Gastrocnemius medialis (tissue), 4 donors: Measurements from ENCODE around the gene MAPK13. TPM values are rescaled to one million over a fixed set of nuclear protein-coding genes. Genes with fewer than 3 reads are reported as not detected.
A peak's percentile ranks its signal among the peaks of the same experiment; 100 is the strongest.

ENCODE experiments used
- ATAC-seq, 2 donors: fragments of 150-250 bp; one replicate each; pipeline ENCODE4 v1.9.1; 2016
- DNase-seq, 2 donors: peaks; one replicate each; pipeline ENCODE4 v3.0.0-alpha.2; 2019
- H3K27ac ChIP-seq, 4 donors: fragments of 200-600 bp; sonication (generic); 1 replicate in 1 of 4; 2 replicates in 3 of 4; pipeline ENCODE4 v1.5.1; 2016 to 2018; ENCODE audit warnings: mild to moderate bottlenecking in 2 of 4, moderate library complexity in 1 of 4
- H3K27me3 ChIP-seq, 3 donors: fragments of 200-600 bp; sonication (generic) in 2 of 3; 1 replicate in 1 of 3; 2 replicates in 2 of 3; pipeline versions ENCODE4 v1.5.1 to v1.6.0; 2016 to 2019; ENCODE audit warnings: mild to moderate bottlenecking in 1 of 3, moderate library complexity in 1 of 3
- H3K36me3 ChIP-seq, 2 donors: fragments of 200-600 bp; sonication (generic) in 1 of 2; one replicate each; pipeline ENCODE4 v1.5.1; 2017 to 2018
- H3K4me1 ChIP-seq, 2 donors: fragments of 200-600 bp; sonication (generic) in 1 of 2; one replicate each; pipeline ENCODE4 v1.5.1; 2016 to 2017; ENCODE audit warnings: mild to moderate bottlenecking in 2 of 2
- H3K4me3 ChIP-seq, 4 donors: fragments of 200-600 bp; sonication (generic) in 3 of 4; 1 replicate in 1 of 4; 2 replicates in 3 of 4; pipeline ENCODE4 v1.5.1; 2016 to 2019; ENCODE audit warnings: mild to moderate bottlenecking in 2 of 4
- H3K9me3 ChIP-seq, 3 donors: fragments of 200-600 bp; sonication (generic) in 2 of 3; 1 replicate in 1 of 3; 2 replicates in 2 of 3; pipeline ENCODE4 v1.5.1; 2016 to 2019
- CTCF ChIP-seq, 5 experiments: fragments of 450-650 bp in 3 of 5; fragments of 200-600 bp in 2 of 5; sonication (generic) in 2 of 5; IDR thresholded peaks in 4 of 5; conservative IDR thresholded peaks in 1 of 5; 1 replicate in 4 of 5; 2 replicates in 1 of 5; pipeline ENCODE4 v1.5.1; 2016 to 2019; ENCODE audit warnings: antibody characterized with exemption in 5 of 5, mild to moderate bottlenecking in 3 of 5, moderate library complexity in 3 of 5
- POLR2A ChIP-seq, 2 donors: fragments of 450-650 bp; IDR thresholded peaks; one replicate each; pipeline ENCODE4 v1.6.1; 2017; ENCODE audit warnings: antibody characterized with exemption in 2 of 2, mild to moderate bottlenecking in 2 of 2, moderate library complexity in 2 of 2
- in situ Hi-C, 4 donors: fragments of 200-750 bp; cut with MboI; loops; one replicate each; pipeline versions ENCODE4 v1.15.0 to v1.8.0; 2017; ENCODE audit warnings: low sequenced_read_pairs in 4 of 4
- intact Hi-C: fragments of 100-400 bp; cut with DNase I; formaldehyde crosslinking; loops from one replicate; pipeline ENCODE4 v1.15.1; 2023; ENCODE audit warnings: low total_unique reads
- total RNA-seq, 4 donors: library from RNA; depleted of rRNA; stranded (reverse); fragments of >200 nt; gene quantifications; one replicate each; pipeline versions ENCODE4 v1.1.0 to v1.2.3, GENCODE V29; 2016

MAPK13 gene
- total RNA-seq, 4 donors from 2014 or later: 0.29 to 0.82 (median 0.64) TPM

DNA sequence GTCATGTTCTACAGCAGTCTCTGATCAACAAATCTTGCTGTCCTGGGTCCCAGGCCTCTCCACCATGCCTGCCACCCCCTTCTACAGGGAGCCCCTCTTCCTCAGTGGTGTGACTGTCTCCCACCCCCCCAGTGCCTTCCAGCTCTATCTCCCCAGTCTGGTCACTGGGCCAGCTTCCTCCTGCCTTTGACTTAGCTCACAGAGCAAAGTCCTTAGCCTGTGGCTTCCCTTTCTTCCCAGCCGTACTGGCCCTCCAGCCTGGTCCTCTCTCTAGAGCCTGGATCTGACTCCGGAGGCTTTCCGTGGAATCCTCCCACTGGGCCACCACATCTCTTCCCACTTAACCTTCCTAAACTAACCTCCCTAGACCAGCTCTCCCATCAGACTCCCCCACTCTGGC lies 17.0 kb downstream of the MAPK13 start:
- no peak for DNase-seq
- in situ Hi-C loops: no loop called here

GRCh38 chr6:36149476-36149875 lies 19.2 kb downstream of the MAPK13 start:
- peak in 1 of 2 donors; percentile 66 for ATAC-seq
- no peak for DNase-seq
- Histone ChIP-seq H3K9me3 (no peaks in the 10 kb centered on the region), H3K4me3 (no peak overlapping the region), H3K4me1 (peaks cover 6 to 12% of the 10 kb centered on the region in 2 donors), H3K27ac (peak overlapping the region in 1 of 4 donors; percentile 27), H3K27me3 (no peaks in the 10 kb centered on the region), H3K36me3 (no peaks in the 10 kb centered on the region)
- in situ Hi-C loops (no loop called here), intact Hi-C loops (no loop called here)
- no peak for TF ChIP-seq CTCF (IDR thresholded peaks at IDR 0.05 in 4 of 5, conservative IDR thresholded peaks at IDR 0.05 in 1 of 5)
- no peak for TF ChIP-seq POLR2A (IDR thresholded peaks at IDR 0.05)

More for the DNA sequence above, 17.0 kb downstream of the MAPK13 start:
- H3K4me1 ChIP-seq: peaks cover 6 to 12% of the 10 kb centered on the region in 2 donors
- H3K27me3 ChIP-seq: no peaks in the 10 kb centered on the region
- ATAC-seq: no peak
- H3K4me3 ChIP-seq: no peak overlapping the region
- no peaks in the 10 kb centered on the region for H3K9me3 ChIP-seq
- TF ChIP-seq POLR2A (IDR thresholded peaks at IDR 0.05): no peak
- TF ChIP-seq CTCF (IDR thresholded peaks at IDR 0.05 in 4 of 5, conservative IDR thresholded peaks at IDR 0.05 in 1 of 5): no peak
- H3K27ac ChIP-seq: no peak overlapping the region
- intact Hi-C loops: no loop called here
- no peaks in the 10 kb centered on the region for H3K36me3 ChIP-seq

- in situ Hi-C loops: no loop called here
- Histone ChIP-seq H3K36me3 (no peaks in the 10 kb centered on the region), H3K27ac (peak overlapping the region in 2 of 4 donors; percentile 13 to 27), H3K27me3 (no peaks in the 10 kb centered on the region), H3K4me1 (peaks cover 6 to 12% of the 10 kb centered on the region in 2 donors), H3K4me3 (no peak overlapping the region), H3K9me3 (no peaks in the 10 kb centered on the region)
- intact Hi-C loops: no loop called here
- TF ChIP-seq POLR2A (IDR thresholded peaks at IDR 0.05) (no peak), CTCF (IDR thresholded peaks at IDR 0.05 in 4 of 5, conservative IDR thresholded peaks at IDR 0.05 in 1 of 5) (no peak)
- ATAC-seq (peak in 1 of 2 donors; percentile 33), DNase-seq (no peak)
These were observed 20.0 kb downstream of the MAPK13 start for GRCh38 chr6:36150283-36150682.

DNA sequence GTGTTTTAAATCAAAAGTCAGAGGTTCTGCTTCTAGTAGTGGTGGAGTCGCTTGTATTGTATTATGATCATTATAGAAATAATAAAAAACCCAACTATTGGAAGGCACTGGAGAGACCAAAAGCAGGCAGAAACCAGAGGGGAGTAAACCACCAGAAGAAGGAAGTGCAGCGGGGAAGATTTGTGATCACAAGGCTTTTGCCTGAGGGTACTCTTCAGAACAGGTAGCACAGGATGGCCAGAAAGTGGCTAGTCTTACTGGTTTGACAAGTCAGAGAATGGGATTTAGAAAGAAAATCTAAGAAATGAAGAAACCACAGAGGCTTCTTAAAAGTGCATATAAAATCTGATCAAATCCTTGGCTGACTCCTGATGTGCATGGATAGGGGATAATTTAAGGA lies 24.0 kb downstream of the MAPK13 start:
- H3K27ac ChIP-seq: no peak overlapping the region
- TF ChIP-seq POLR2A (IDR thresholded peaks at IDR 0.05) (no peak), CTCF (IDR thresholded peaks at IDR 0.05 in 4 of 5, conservative IDR thresholded peaks at IDR 0.05 in 1 of 5) (no peak)
- in situ Hi-C loops (no loop called here), intact Hi-C loops (no loop called here)
- no peak overlapping the region for H3K4me3 ChIP-seq
- DNase-seq (no peak), ATAC-seq (no peak)
- no peaks in the 10 kb centered on the region for H3K9me3 ChIP-seq
- no peaks in the 10 kb centered on the region for H3K36me3 ChIP-seq
- no peaks in the 10 kb centered on the region for H3K27me3 ChIP-seq
- peaks cover 6 to 12% of the 10 kb centered on the region in 2 donors for H3K4me1 ChIP-seq

- Histone ChIP-seq H3K36me3 (no peaks in the 10 kb centered on the region), H3K9me3 (no peaks in the 10 kb centered on the region), H3K4me3 (no peak overlapping the region), H3K27me3 (no peaks in the 10 kb centered on the region), H3K27ac (no peak overlapping the region), H3K4me1 (no peaks in the 10 kb centered on the region)
- DNase-seq (no peak), ATAC-seq (no peak)
- in situ Hi-C loops: no loop called here
- intact Hi-C loops: no loop called here
- TF ChIP-seq CTCF (IDR thresholded peaks at IDR 0.05 in 4 of 5, conservative IDR thresholded peaks at IDR 0.05 in 1 of 5) (no peak), POLR2A (IDR thresholded peaks at IDR 0.05) (no peak)
These were observed 25.3 kb downstream of the MAPK13 start for GRCh38 chr6:36155662-36156061.
